Measurements from ENCODE around the gene SRSF10. TPM values are rescaled to one million over a fixed set of nuclear protein-coding genes. Genes with fewer than 3 reads are reported as not detected.

Gene SRSF10
- total RNA-seq, 1 donor from 2014 or later, result 192 TPM

- Mint-ChIP-seq H3K4me3 (no peak overlapping the region), H3K9me3 (no peaks in the 10 kb centered on the region), H3K27me3 (no peaks in the 10 kb centered on the region), H3K27ac (no peak overlapping the region), H3K36me3 (ENCODE audit: low read depth) (peaks cover 71% of the 10 kb centered on the region), H3K4me1 (peaks cover 37% of the 10 kb centered on the region)
- intact Hi-C loops (cut with micrococcal nuclease), result no loop called here
- ChIA-PET POLR2A (interaction anchor here (0.7 kb wide), 1 partner anchor 9 kb away, joined by 3 read pairs; no protein-coding TSS in a partner anchor), CTCF (no interaction called here)
- DNase-seq, result no peak
- TF ChIP-seq, protein P1, sequence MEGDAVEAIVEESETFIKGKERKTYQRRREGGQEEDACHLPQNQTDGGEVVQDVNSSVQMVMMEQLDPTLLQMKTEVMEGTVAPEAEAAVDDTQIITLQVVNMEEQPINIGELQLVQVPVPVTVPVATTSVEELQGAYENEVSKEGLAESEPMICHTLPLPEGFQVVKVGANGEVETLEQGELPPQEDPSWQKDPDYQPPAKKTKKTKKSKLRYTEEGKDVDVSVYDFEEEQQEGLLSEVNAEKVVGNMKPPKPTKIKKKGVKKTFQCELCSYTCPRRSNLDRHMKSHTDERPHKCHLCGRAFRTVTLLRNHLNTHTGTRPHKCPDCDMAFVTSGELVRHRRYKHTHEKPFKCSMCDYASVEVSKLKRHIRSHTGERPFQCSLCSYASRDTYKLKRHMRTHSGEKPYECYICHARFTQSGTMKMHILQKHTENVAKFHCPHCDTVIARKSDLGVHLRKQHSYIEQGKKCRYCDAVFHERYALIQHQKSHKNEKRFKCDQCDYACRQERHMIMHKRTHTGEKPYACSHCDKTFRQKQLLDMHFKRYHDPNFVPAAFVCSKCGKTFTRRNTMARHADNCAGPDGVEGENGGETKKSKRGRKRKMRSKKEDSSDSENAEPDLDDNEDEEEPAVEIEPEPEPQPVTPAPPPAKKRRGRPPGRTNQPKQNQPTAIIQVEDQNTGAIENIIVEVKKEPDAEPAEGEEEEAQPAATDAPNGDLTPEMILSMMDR (IDR thresholded peaks at IDR 0.05), result no peak
- no peak for ATAC-seq (ENCODE audit: low read depth)
Observed at GRCh38 chr1:23966973-23967493, 13.1 kb downstream of the SRSF10 start.

DNA sequence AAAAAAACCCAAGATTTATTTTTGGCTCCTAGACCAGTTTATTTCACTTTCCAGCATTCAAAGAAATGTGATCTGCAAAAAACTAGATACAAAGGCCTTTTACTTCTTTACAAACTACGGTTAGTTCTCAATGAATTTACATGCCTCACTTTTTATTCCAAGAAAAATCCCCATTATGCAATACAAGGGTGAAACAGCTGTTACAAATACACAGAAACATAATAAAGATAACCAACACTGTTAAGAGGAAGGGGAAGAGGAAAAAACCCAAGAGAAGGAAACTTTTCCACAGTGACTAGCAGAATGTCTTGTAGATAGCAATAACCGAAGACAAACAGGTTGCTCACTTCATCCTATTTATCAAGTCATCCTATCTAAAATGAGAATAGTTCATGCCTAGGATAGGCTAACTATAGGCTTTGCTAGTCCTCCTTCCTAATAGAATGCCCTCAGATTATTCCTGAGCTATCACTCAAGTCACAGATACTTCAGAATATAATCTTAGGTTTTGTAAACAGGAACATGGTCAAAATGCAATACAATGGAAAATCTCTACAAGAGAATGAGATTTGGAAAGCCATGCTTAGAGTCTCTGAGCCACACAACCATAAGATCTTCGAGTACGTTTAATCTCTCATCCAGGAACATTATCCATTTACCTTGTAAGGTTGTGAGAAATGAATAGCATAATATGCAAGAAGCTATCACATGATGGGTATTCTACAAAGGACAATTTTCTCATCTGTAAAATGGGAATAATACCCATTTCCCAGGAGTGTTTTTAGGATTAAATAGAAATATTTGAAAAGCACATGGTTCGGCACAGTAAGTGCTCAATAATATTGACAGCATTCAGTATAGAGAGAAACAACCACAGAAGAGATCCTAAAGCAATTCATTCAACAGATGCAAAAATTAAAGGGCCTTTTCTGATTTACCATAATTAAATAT lies 15.1 kb downstream of the SRSF10 start:
- POLR2A ChIA-PET, result interaction anchor here (1.0 to 3.0 kb wide), 3 partner anchors 13 to 164 kb away, joined by 3 to 22 read pairs (median 3); partner anchors contain the start of gene SRSF10
- TF ChIP-seq, protein P1 (IDR thresholded peaks at IDR 0.05), result no peak
- intact Hi-C loops (cut with micrococcal nuclease), result no loop called here
- DNase-seq (no peak), ATAC-seq (ENCODE audit: low read depth) (no peak)
- H3K36me3 Mint-ChIP-seq (ENCODE audit: low read depth), result peaks cover 76% of the 10 kb centered on the region
- peaks cover 56% of the 10 kb centered on the region for H3K4me1 Mint-ChIP-seq
- H3K9me3 Mint-ChIP-seq, result no peaks in the 10 kb centered on the region
- no peaks in the 10 kb centered on the region for H3K27me3 Mint-ChIP-seq
- CTCF ChIA-PET, result interaction anchor here (0.9 to 1.6 kb wide), 4 partner anchors 15 to 193 kb away, joined by 3 to 4 read pairs (median 3); partner anchors contain the start of gene SRSF10
- H3K4me3 Mint-ChIP-seq, result peak overlapping the region; percentile 41
- peak overlapping the region; percentile 77 for H3K27ac Mint-ChIP-seq

GRCh38 chr1:23964235-23964668 lies 15.9 kb downstream of the SRSF10 start:
- peaks cover 74% of the 10 kb centered on the region for H3K36me3 Mint-ChIP-seq (ENCODE audit: low read depth)
- H3K9me3 Mint-ChIP-seq, result no peaks in the 10 kb centered on the region
- ChIA-PET POLR2A (interaction anchor here (0.5 to 3.0 kb wide), 5 partner anchors 10 to 186 kb away, joined by 3 to 22 read pairs (median 3); partner anchors contain the start of genes PITHD1 and SRSF10), CTCF (interaction anchor here (0.9 to 1.6 kb wide), 3 partner anchors 15 to 48 kb away, joined by 3 to 4 read pairs (median 3); partner anchors contain the start of gene SRSF10)
- no peaks in the 10 kb centered on the region for H3K27me3 Mint-ChIP-seq
- intact Hi-C loops (cut with micrococcal nuclease), result no loop called here
- DNase-seq, result no peak
- ATAC-seq (ENCODE audit: low read depth), result no peak
- TF ChIP-seq, protein P1 (IDR thresholded peaks at IDR 0.05), result no peak
- peak overlapping the region; percentile 41 for H3K4me3 Mint-ChIP-seq
- H3K4me1 Mint-ChIP-seq, result peaks cover 58% of the 10 kb centered on the region
- H3K27ac Mint-ChIP-seq, result peak overlapping the region; percentile 77

GRCh38 chr1:23963617-23964234 lies 16.4 kb downstream of the SRSF10 start:
- Mint-ChIP-seq H3K27ac (peak overlapping the region; percentile 77), H3K36me3 (ENCODE audit: low read depth) (peaks cover 71% of the 10 kb centered on the region), H3K9me3 (no peaks in the 10 kb centered on the region), H3K4me1 (peaks cover 62% of the 10 kb centered on the region), H3K27me3 (no peaks in the 10 kb centered on the region), H3K4me3 (no peak overlapping the region)
- CTCF ChIA-PET, result interaction anchor here (0.9 to 1.6 kb wide), 3 partner anchors 14 to 47 kb away, joined by 3 to 4 read pairs (median 3); partner anchors contain the start of gene SRSF10
- TF ChIP-seq, protein P1 (IDR thresholded peaks at IDR 0.05), result no peak
- POLR2A ChIA-PET, result interaction anchor here (0.5 to 3.0 kb wide), 5 partner anchors 9 to 185 kb away, joined by 3 to 22 read pairs (median 3); partner anchors contain the start of genes PITHD1 and SRSF10
- intact Hi-C loops (cut with micrococcal nuclease), result no loop called here
- no peak for DNase-seq
- ATAC-seq (ENCODE audit: low read depth), result no peak
